GM21360 (cell line): Measurements from ENCODE around the gene HIC2.
"Not testable (repeated sequence)": the region's sequence is repeated elsewhere in the genome, so short reads cannot be mapped to it uniquely, and the experiment has no call there.

Experiments
- ATAC-seq: cut with Tn5 transposase; IDR thresholded peaks from one replicate; pipeline ENCODE4 v1.9.1; 2021; ENCODE audit warnings: mild to moderate bottlenecking, moderate library complexity; ENCODE audit not compliant: unreplicated experiment

HIC2 gene

DNA sequence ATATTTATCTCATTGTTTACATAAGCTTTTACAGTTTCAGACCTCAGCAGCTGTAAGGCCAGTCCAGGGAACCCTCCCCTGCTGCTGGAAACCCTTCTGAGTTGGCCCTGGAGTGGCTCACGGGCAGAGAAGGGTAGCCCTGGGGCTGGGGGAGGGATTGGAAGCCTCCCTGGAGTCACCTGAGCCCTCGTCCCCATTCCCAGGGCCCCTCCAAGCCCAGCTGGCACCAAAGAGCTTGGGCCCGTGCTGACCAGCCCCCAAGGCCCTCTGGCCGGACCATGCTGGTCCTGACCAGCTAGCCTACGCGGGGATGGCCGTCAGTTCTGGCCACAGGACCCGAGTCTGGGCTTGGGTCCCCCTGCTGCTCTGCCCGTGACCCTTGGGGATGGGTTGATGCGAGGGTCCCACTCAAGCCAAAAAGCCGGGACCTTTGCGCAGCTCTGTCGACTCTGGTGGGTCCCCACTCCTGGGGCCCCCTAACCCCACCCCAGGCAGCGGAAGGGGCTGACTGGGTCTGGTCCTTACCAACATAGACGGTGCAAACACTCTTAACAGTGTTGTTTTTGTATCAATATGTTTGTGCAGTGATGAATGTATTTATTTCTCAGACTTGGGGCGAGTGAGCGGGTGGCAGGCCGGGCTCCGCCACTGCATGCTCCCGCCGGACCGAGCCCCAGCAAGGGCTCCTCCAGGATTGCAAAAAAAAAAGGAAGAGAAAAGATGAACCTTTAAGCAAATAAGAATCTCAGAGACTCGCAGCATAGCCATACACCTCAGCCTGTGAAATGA is 32.6 kb downstream of the HIC2 start:
- ATAC-seq, result no peak

DNA sequence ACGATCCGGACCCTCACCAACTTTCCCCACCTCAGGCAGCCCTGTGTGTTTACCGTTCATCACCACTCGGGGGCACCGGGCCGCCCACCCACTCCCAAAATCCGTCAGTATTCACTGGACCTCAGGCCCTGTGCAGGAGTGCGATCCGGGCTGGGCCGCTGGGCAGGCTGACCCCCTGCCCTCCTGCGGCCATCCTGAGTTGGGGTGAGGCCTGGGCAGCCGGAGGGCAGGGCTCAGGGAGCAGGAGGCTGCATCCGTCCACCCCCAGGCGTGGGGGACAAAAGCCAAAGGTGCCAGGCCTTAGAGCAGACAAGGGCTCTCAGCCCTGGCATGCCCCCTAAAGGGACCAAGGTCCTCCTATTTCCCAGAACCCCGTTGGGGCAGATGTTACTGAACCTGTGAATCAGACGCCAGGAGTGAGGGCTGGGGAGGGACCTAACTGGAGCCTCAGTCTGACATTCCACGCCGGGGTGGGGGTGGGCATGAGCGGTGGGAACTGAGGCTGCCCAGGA is 33.2 kb downstream of the HIC2 start:
- ATAC-seq, result no peak

DNA sequence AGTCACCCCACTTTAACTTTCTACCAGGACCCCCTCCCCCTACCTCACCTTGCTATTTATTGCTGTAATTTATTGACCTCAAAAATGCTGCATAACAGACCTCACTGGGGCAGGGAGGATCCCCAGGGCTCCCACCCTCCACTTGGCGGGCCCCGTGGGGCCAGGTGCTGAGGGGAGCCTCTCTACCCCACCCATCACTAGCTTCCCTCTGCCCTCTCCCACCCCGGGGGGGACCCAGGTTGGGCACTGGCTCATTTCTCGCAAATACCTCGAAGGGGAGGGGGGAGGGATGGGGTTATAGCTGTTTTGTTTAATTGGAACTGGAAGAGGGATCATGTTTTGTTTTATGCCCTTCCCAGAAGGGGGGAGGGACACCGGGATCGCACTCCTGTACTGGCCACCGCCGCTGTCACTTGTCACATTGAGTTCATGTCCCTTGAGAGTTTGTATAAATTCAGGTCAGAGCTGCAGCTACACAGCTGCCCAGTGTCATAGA is 33.7 kb downstream of the HIC2 start:
- ATAC-seq, result no peak

- no peak for ATAC-seq
Measured at GRCh38 chr22:21451545-21452520, 34.7 kb downstream of the HIC2 start.

DNA sequence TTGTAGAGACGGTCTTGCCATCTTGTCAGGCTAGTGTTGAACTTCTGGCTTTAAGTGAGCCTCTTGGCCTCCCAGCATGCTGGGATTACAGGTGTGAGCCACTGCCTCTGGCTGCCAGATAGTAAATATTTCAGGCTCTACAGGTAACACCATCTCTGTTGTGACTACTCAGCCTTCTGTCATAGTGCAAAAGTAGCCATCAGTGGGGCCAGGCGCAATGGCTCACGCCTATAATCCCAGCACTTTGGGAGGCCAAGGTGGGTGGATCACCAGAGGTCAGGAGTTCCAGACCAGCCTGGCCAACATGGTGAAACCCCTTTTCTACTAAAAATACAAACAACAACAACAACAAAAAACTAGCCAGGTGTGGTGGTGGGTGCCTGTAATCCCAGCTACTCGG is 35.5 kb downstream of the HIC2 start:
- not testable (repeated sequence) for ATAC-seq

GRCh38 chr22:21454998-21455333 is 37.8 kb downstream of the HIC2 start:
- not testable (repeated sequence) for ATAC-seq

- ATAC-seq, result no peak
Measured at GRCh38 chr22:21455334-21456089, 38.3 kb downstream of the HIC2 start.

DNA sequence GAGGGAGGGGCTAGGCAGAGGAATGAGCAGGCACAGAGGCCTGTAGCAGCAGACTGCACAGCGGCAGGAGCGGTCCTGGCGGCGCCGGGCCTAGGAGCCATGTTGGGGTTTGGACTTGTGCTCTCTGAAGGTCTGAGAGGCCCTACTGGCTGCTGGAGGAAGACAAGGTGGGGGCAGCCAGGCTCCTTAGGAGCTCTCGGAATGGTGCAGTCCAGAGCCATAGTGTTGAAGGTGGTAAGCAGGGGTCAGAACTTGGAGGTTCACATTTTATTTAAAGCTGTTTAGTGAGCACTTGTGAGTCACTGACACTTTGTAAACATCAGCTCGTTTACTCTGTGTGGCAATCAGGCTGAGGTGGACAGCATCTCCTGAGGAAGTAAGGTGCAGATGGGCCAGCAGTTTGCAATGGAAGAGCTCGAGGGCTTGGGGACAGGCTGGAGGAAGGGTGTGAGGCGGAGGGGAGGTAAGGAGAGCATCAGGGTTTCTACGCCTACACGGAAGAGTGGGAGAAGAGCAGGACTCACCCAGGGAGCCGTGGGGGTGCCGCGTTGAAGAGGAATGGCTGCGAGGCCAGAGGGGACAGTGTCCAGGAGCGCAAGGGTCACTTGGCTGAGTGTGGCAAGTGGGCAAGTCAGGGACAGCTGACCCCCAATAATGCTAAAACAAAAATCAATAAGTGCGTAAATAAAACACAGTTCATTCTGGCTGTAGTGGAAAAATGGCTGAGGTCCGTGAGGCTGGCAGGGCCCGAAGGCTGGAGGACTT is 40.0 kb downstream of the HIC2 start:
- no peak for ATAC-seq

DNA sequence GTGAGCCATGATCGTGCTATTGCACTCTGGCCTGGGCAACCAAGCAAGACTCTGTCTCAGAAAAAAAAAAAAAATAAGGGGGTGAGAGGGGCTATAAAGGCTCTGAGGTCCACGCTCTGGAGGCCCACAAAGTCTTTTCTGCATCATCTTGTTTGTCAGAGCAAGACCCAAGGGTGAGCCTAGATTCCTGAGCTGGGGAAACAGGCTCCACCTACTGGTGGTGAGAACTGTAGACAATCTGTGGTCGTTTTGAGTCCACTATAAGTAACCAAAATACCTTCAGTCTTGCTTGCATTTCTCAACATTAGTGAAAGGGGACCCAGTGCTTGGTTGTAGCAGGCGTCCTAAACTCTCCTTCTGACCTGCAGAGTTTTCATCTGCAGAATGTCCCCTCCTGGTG is 45.5 kb downstream of the HIC2 start:
- not testable (repeated sequence) for ATAC-seq

DNA sequence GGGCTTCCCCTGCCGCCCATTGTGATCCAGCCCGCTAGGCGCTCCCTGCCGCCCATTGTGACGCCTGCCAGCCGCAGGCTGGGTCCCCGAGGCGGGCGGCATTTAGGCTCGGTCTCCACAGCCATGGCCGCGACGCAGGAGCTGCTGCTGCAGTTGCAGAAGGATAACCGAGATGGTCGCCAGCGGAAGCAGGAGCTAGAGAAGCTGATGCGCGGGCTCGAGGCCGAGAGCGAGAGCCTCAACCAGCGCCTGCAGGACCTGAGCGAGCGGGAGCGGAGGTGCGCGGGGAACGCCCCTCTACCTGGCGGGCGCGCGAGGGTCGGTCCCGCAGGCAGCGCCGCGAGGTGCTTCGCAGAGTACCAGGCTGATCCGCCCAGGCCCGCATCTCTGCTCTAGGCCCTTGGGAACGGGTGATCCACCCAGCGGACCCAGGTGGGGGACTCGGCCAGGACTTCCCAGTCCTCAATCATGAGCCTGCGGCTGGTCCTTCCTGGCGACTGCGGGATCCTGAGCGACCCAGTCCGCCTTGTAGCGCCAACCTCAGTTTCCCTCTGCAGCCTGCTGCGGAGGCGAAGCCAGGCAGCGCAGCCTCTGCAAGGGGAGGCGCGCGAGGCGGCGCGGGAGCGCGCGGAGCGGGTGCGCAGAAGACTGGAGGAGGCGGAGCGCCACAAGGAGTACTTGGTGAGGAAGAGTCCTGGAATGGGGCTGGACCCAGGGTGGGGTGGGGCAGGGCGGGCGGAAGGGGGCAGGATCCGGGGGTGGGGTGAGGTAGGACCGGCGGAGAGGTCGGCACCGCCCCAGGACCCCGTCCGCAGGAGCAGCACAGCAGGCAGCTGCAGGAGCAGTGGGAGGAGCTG is 50.4 kb downstream of the HIC2 start, which contains the start of gene TMEM191C:
TSS of gene TMEM191C (plus strand) at position 51 of the 857 bp plus-strand sequence. CDS start at position 124, 73 bp downstream.
- peak; percentile 20 for ATAC-seq

DNA sequence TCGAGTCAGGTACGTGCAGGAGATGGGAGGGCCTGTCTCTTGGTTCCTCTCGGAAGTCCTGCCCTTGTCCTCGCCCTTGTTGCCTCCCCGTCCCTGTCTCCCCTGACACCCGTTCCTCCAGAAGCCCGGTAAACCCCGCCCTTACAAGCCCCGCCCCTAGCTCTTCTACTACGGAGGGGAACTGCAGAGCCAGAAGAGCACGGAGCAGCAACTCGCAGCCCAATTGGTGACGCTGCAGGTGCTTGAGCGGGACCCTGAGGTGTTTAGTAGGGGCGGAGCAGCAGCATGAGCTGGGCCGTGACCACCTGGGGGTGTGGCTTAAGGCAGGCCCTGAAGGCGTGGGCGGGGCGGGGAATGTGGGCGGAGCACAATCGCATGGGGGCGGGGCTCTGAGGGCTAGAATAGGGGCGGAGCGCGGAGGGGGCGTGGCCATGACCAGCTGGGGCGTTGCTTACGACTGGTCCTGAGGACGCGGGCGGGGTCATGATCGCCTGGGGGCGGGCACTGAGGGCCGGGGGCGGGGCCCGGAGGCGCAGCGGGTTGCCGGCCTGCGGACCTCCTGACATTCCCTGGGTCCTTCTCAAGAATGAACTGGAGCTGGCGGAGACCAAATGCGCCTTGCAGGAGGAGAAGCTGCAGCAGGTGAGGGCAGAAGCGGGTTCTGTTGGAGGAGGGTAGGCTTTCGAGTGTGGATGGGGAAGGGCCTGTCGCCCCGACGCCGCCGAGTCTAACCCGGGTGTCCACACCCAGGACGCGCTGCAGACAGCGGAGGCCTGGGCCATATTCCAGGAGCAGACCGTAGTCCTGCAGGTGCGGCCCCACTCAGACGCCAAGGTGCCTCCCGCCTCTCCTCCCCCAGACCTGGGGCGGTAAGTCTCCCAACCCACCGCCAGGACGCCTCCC is 51.3 kb downstream of the HIC2 start:
- ATAC-seq, result peak; percentile 80

- ATAC-seq, result not testable (repeated sequence)
Measured at GRCh38 chr22:21469097-21469994, 52.2 kb downstream of the HIC2 start.

DNA sequence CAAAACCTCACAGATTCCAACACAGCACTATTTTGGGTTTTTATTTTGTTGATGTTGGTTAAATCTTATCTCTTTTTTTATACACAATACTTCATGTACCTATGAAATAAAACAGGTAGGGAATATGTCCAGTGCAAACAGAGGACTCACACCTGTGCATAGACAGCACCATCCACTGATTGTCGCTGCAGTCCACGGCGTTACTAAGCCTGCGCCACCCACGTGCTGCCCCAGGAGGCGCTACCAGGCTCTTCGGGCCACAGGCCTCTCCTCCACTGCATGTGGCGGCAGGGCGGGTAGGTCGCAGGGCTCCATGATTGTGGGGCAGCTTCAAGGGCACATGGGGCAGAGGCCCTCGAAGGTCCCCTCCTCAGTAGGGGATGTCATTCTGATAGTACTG is 55.8 kb downstream of the HIC2 start:
- ATAC-seq, result not testable (repeated sequence)

- not testable (repeated sequence) for ATAC-seq
Measured at GRCh38 chr22:21473664-21474063, 56.5 kb downstream of the HIC2 start.

- not testable (repeated sequence) for ATAC-seq
Measured at GRCh38 chr22:21484039-21484438, 66.9 kb downstream of the HIC2 start.

GRCh38 chr22:21487723-21488122 is 70.6 kb downstream of the HIC2 start:
- not testable (repeated sequence) for ATAC-seq

DNA sequence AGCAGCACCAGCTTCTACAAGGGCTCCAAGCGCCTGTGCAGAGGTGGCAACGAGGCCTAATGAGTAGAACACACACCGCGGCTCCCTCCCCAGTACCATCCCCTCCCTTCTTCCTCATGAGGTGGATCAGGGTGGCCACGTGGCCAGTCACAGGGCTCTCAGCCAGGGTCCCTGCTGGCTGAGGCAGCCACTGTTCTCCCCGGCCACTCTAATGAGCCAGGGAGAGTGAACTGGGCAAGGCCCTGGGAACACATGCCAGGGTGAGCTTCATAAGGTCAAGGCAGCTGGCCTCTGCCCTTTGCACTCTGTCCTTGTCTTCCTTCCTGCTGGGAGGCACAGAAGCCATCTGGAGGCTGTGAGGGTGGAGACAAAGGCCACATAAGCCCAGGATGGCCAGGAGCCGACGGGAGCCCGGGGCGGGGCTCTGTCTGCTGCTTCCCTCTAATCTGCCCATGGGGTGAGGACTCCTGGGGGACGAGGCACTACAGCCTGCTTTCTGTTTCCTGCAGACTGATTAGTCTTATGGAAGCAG is 72.0 kb downstream of the HIC2 start:
- ATAC-seq, result not testable (repeated sequence)
